ENCODE results near the gene CDCA3. TPM values are rescaled to one million over a fixed set of nuclear protein-coding genes. Genes with fewer than 3 reads are reported as not detected.

The CDCA3 gene
- total RNA-seq, 1 experiment from 2014 or later = 61.8 TPM

DNA sequence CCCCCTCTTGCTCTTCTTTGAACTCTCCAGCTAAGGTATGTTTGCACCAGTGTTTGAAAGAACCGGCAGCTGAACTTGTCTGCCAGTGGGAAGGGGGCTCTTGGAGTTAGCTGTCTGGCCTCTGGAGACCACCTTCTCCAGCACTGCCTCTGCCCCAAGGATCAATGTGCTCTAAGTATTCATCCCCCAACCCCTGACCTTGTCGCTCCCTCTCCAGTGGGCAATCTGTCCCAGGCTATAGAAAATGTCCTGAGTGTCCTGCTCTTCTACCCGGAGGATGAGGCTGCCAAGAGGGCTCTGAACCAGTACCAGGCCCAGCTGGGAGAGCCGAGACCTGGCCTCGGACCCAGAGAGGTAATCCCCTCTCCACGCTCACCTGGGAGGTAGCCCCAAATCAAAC, 20.1 kb downstream of the CDCA3 start (continued):
- TF ChIP-seq, protein P1, sequence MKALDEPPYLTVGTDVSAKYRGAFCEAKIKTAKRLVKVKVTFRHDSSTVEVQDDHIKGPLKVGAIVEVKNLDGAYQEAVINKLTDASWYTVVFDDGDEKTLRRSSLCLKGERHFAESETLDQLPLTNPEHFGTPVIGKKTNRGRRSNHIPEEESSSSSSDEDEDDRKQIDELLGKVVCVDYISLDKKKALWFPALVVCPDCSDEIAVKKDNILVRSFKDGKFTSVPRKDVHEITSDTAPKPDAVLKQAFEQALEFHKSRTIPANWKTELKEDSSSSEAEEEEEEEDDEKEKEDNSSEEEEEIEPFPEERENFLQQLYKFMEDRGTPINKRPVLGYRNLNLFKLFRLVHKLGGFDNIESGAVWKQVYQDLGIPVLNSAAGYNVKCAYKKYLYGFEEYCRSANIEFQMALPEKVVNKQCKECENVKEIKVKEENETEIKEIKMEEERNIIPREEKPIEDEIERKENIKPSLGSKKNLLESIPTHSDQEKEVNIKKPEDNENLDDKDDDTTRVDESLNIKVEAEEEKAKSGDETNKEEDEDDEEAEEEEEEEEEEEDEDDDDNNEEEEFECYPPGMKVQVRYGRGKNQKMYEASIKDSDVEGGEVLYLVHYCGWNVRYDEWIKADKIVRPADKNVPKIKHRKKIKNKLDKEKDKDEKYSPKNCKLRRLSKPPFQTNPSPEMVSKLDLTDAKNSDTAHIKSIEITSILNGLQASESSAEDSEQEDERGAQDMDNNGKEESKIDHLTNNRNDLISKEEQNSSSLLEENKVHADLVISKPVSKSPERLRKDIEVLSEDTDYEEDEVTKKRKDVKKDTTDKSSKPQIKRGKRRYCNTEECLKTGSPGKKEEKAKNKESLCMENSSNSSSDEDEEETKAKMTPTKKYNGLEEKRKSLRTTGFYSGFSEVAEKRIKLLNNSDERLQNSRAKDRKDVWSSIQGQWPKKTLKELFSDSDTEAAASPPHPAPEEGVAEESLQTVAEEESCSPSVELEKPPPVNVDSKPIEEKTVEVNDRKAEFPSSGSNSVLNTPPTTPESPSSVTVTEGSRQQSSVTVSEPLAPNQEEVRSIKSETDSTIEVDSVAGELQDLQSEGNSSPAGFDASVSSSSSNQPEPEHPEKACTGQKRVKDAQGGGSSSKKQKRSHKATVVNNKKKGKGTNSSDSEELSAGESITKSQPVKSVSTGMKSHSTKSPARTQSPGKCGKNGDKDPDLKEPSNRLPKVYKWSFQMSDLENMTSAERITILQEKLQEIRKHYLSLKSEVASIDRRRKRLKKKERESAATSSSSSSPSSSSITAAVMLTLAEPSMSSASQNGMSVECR (CRISPR knock-in tag; IDR thresholded peaks at IDR 0.05; ENCODE audit: borderline replicate concordance) = no peak
- no peak for TF ChIP-seq FOXJ3 (CRISPR knock-in tag; IDR thresholded peaks at IDR 0.05; ENCODE audit: borderline replicate concordance)

DNA sequence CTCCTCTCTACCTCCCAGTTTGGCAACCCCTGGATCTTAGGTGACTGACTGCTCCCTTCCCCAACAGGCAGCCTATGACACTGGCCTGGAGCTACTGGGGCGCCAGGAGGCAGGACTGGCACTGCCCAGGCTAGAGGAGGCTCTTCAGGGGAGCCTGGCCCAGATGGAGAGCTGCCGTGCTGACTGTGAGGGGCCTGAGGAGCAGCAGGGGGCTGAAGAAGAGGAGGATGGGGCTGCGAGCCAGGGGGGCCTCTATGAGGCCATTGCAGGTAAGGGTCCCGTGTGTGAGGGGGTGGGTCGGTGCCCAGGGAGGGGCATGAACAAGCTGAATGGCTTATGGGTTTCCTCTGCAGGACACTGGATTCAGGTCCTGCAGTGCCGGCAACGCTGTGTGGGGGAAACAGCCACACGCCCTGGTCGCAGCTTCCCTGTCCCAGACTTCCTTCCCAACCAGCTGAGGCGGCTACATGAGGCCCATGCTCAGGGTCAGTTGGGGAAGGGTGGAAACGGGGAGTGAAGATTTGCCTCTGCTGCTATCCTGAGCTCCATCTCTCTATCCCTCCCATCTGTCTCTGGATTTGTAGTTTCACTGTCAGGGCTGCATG, 20.7 kb downstream of the CDCA3 start:
- Mint-ChIP-seq H3K36me3 (peaks cover 36% of the 10 kb centered on the region), H3K4me3 (peak overlapping the region; percentile 99), H3K27ac (no peak overlapping the region), H3K27me3 (ENCODE audit: low read depth) (peaks cover 12% of the 10 kb centered on the region), H3K9me3 (no peaks in the 10 kb centered on the region), H3K4me1 (peaks cover 35% of the 10 kb centered on the region)
- TF ChIP-seq, protein P2, sequence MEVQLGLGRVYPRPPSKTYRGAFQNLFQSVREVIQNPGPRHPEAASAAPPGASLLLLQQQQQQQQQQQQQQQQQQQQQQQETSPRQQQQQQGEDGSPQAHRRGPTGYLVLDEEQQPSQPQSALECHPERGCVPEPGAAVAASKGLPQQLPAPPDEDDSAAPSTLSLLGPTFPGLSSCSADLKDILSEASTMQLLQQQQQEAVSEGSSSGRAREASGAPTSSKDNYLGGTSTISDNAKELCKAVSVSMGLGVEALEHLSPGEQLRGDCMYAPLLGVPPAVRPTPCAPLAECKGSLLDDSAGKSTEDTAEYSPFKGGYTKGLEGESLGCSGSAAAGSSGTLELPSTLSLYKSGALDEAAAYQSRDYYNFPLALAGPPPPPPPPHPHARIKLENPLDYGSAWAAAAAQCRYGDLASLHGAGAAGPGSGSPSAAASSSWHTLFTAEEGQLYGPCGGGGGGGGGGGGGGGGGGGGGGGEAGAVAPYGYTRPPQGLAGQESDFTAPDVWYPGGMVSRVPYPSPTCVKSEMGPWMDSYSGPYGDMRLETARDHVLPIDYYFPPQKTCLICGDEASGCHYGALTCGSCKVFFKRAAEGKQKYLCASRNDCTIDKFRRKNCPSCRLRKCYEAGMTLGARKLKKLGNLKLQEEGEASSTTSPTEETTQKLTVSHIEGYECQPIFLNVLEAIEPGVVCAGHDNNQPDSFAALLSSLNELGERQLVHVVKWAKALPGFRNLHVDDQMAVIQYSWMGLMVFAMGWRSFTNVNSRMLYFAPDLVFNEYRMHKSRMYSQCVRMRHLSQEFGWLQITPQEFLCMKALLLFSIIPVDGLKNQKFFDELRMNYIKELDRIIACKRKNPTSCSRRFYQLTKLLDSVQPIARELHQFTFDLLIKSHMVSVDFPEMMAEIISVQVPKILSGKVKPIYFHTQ (CRISPR knock-in tag; IDR thresholded peaks at IDR 0.05) = no peak
- TF ChIP-seq, protein P3, sequence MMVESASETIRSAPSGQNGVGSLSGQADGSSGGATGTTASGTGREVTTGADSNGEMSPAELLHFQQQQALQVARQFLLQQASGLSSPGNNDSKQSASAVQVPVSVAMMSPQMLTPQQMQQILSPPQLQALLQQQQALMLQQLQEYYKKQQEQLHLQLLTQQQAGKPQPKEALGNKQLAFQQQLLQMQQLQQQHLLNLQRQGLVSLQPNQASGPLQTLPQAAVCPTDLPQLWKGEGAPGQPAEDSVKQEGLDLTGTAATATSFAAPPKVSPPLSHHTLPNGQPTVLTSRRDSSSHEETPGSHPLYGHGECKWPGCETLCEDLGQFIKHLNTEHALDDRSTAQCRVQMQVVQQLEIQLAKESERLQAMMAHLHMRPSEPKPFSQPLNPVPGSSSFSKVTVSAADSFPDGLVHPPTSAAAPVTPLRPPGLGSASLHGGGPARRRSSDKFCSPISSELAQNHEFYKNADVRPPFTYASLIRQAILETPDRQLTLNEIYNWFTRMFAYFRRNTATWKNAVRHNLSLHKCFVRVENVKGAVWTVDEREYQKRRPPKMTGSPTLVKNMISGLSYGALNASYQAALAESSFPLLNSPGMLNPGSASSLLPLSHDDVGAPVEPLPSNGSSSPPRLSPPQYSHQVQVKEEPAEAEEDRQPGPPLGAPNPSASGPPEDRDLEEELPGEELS (CRISPR knock-in tag; IDR thresholded peaks at IDR 0.05) = no peak
- TF ChIP-seq PRRX2 (CRISPR knock-in tag; IDR thresholded peaks at IDR 0.05) (no peak), HMGA2 (CRISPR knock-in tag; IDR thresholded peaks at IDR 0.05) (no peak), ZNF121 (CRISPR knock-in tag; IDR thresholded peaks at IDR 0.05) (no peak), TEAD1 (CRISPR knock-in tag; IDR thresholded peaks at IDR 0.05) (no peak), JAZF1 (CRISPR knock-in tag; IDR thresholded peaks at IDR 0.05) (no peak), ZBTB21 (CRISPR knock-in tag; IDR thresholded peaks at IDR 0.05; ENCODE audit: borderline replicate concordance) (no peak), TCF7 (CRISPR knock-in tag; IDR thresholded peaks at IDR 0.05; ENCODE audit: low read depth) (no peak)
- TF ChIP-seq, protein P4, sequence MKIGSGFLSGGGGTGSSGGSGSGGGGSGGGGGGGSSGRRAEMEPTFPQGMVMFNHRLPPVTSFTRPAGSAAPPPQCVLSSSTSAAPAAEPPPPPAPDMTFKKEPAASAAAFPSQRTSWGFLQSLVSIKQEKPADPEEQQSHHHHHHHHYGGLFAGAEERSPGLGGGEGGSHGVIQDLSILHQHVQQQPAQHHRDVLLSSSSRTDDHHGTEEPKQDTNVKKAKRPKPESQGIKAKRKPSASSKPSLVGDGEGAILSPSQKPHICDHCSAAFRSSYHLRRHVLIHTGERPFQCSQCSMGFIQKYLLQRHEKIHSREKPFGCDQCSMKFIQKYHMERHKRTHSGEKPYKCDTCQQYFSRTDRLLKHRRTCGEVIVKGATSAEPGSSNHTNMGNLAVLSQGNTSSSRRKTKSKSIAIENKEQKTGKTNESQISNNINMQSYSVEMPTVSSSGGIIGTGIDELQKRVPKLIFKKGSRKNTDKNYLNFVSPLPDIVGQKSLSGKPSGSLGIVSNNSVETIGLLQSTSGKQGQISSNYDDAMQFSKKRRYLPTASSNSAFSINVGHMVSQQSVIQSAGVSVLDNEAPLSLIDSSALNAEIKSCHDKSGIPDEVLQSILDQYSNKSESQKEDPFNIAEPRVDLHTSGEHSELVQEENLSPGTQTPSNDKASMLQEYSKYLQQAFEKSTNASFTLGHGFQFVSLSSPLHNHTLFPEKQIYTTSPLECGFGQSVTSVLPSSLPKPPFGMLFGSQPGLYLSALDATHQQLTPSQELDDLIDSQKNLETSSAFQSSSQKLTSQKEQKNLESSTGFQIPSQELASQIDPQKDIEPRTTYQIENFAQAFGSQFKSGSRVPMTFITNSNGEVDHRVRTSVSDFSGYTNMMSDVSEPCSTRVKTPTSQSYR (CRISPR knock-in tag; IDR thresholded peaks at IDR 0.05) = no peak
- TF ChIP-seq, protein P5, sequence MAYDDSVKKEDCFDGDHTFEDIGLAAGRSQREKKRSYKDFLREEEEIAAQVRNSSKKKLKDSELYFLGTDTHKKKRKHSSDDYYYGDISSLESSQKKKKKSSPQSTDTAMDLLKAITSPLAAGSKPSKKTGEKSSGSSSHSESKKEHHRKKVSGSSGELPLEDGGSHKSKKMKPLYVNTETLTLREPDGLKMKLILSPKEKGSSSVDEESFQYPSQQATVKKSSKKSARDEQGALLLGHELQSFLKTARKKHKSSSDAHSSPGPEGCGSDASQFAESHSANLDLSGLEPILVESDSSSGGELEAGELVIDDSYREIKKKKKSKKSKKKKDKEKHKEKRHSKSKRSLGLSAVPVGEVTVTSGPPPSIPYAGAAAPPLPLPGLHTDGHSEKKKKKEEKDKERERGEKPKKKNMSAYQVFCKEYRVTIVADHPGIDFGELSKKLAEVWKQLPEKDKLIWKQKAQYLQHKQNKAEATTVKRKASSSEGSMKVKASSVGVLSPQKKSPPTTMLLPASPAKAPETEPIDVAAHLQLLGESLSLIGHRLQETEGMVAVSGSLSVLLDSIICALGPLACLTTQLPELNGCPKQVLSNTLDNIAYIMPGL (CRISPR knock-in tag; IDR thresholded peaks at IDR 0.05) = no peak
- CTCF ChIA-PET = interaction anchor here (0.6 to 8.9 kb wide), 6 partner anchors 39 to 1883 kb away, joined by 3 to 110 read pairs (median 4); partner anchors contain the start of genes LAG3, MLF2 and PTMS
- POLR2A ChIA-PET = interaction anchor here (0.5 to 1.9 kb wide), 3 partner anchors 64 to 167 kb away, joined by 3 to 7 read pairs (median 5); partner anchors contain the start of gene PTMS
- DNase-seq (ENCODE audit: low spot score) (no peak), ATAC-seq (no peak)
